ENCODE results near the gene CKS1B.

Gene CKS1B

DNA sequence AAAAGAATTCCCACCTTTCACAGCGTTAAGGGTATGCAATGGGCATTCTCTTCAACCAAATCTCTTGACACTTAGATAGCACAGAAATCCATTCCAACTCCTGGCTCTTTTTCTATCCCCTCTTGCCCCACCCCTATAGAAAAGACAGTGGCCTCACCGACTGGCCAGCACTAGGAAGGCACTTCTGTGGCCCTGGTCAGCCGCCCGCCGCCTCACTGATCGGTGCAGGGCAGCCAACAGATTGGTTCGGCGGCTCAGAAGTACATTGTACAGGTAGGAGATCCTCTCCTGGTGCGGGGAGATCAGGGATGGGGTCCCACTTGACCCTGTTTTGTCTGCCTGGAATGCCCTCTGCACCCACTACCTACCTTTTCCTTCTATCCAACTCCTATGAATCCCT is 49.8 kb downstream of the CKS1B start:
- TF ChIP-seq CEBPB (IDR thresholded peaks at IDR 0.05): no peak
- no peak for TF ChIP-seq EGR1 (IDR thresholded peaks at IDR 0.05)
- TF ChIP-seq ZBTB7A (IDR thresholded peaks at IDR 0.05; ENCODE audit: low read depth): no peak
- no peak for TF ChIP-seq TAF1 (IDR thresholded peaks at IDR 0.05; ENCODE audit: low read depth)
- TF ChIP-seq CREB1 (IDR thresholded peaks at IDR 0.05; ENCODE audit: low read depth): no peak
- TF ChIP-seq RAD21 (IDR thresholded peaks at IDR 0.05; ENCODE audit: low read depth): no peak
- no peak for TF ChIP-seq TEAD4 (IDR thresholded peaks at IDR 0.05)
- TF ChIP-seq, protein P1, sequence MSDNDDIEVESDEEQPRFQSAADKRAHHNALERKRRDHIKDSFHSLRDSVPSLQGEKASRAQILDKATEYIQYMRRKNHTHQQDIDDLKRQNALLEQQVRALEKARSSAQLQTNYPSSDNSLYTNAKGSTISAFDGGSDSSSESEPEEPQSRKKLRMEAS (IDR thresholded peaks at IDR 0.05): no peak
- TF ChIP-seq TCF12 (IDR thresholded peaks at IDR 0.05; ENCODE audit: low read depth): no peak
- no peak for TF ChIP-seq EP300 (IDR thresholded peaks at IDR 0.05; ENCODE audit: borderline replicate concordance)

DNA sequence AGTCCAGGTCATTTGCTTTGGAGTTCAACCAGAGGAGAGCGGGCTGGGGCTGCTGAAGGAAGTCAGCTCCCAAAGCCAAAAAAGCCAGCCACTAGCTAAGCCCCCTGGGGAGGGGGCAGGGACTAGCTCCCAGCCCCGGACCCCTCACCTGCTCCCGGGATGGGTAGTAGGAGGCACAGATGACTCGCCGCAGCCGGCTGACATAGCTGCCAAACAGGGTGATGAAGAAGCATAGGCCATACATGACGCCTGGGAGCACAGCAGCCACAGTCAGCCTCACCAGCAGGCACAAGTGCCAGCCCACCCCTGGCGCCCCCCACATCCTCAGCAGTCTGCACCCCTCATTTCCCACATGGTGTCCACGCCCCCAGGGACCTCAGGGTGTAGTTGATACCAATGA is 51.7 kb downstream of the CKS1B start:
- TF ChIP-seq ZBTB7A (IDR thresholded peaks at IDR 0.05; ENCODE audit: low read depth): no peak
- TF ChIP-seq REST (IDR thresholded peaks at IDR 0.05; ENCODE audit: low read depth): no peak
- no peak for TF ChIP-seq EP300 (IDR thresholded peaks at IDR 0.05; ENCODE audit: borderline replicate concordance)
- TF ChIP-seq CEBPB (IDR thresholded peaks at IDR 0.05): no peak
- TF ChIP-seq, protein P1 (IDR thresholded peaks at IDR 0.05): no peak
- TF ChIP-seq RAD21 (IDR thresholded peaks at IDR 0.05; ENCODE audit: low read depth): no peak
- no peak for TF ChIP-seq YY1 (IDR thresholded peaks at IDR 0.05; ENCODE audit: low read depth)

GRCh38 chr1:155026588-155026987 is 52.1 kb downstream of the CKS1B start:
- no peak for TF ChIP-seq YY1 (IDR thresholded peaks at IDR 0.05; ENCODE audit: low read depth)
- no peak for TF ChIP-seq FOXM1 (IDR thresholded peaks at IDR 0.05; ENCODE audit: borderline replicate concordance, low read depth)
- TF ChIP-seq, protein P1 (IDR thresholded peaks at IDR 0.05): no peak
- TF ChIP-seq RAD21 (IDR thresholded peaks at IDR 0.05; ENCODE audit: low read depth): no peak
- TF ChIP-seq, protein P2, sequence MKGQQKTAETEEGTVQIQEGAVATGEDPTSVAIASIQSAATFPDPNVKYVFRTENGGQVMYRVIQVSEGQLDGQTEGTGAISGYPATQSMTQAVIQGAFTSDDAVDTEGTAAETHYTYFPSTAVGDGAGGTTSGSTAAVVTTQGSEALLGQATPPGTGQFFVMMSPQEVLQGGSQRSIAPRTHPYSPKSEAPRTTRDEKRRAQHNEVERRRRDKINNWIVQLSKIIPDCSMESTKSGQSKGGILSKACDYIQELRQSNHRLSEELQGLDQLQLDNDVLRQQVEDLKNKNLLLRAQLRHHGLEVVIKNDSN (IDR thresholded peaks at IDR 0.05): no peak
- no peak for TF ChIP-seq ZBTB7A (IDR thresholded peaks at IDR 0.05; ENCODE audit: low read depth)
- no peak for TF ChIP-seq EP300 (IDR thresholded peaks at IDR 0.05; ENCODE audit: borderline replicate concordance)
- no peak for TF ChIP-seq EGR1 (IDR thresholded peaks at IDR 0.05)
- TF ChIP-seq TAF1 (IDR thresholded peaks at IDR 0.05; ENCODE audit: low read depth): no peak
- no peak for TF ChIP-seq TCF12 (IDR thresholded peaks at IDR 0.05; ENCODE audit: low read depth)
- TF ChIP-seq CEBPB (IDR thresholded peaks at IDR 0.05): no peak
